ENCODE data around the gene ANKRD39.

- TF ChIP-seq TAF1 (conservative IDR thresholded peaks at IDR 0.05) (no peak), CTCF (IDR thresholded peaks at IDR 0.05; ENCODE audit: low read depth, low read length, missing input control) (no peak), GABPA (IDR thresholded peaks at IDR 0.05 in 1 of 2, conservative IDR thresholded peaks at IDR 0.05 in 1 of 2) (no peak), REST (IDR thresholded peaks at IDR 0.05) (no peak), JUND (IDR thresholded peaks at IDR 0.05) (no peak), MAX (IDR thresholded peaks at IDR 0.05) (no peak), ATF3 (IDR thresholded peaks at IDR 0.05) (no peak), YY1 (IDR thresholded peaks at IDR 0.05) (no peak), RAD21 (IDR thresholded peaks at IDR 0.05) (no peak), HNF4A (conservative IDR thresholded peaks at IDR 0.05) (no peak), SP1 (IDR thresholded peaks at IDR 0.05) (no peak)
Measured at GRCh38 chr2:96877042-96877451, 19.2 kb upstream of the ANKRD39 start.
